GM23338 (cell line): Measurements from ENCODE around the gene ASB2. TPM values are rescaled to one million over a fixed set of nuclear protein-coding genes. Genes with fewer than 3 reads are reported as not detected.

ENCODE experiments used
- ATAC-seq: fragments of 200-7000 bp; cut with Tn5 transposase; 3 replicates; pipeline ENCODE4 v1.9.1; 2020
- DNase-seq: peaks from one replicate; pipeline ENCODE4 v3.0.0-alpha.2; 2015; ENCODE audit warnings: low spot score
- H2AFZ ChIP-seq: fragments of 200-600 bp; sonication (generic); 2 replicates; pipeline ENCODE4 v1.8.0; 2016; ENCODE audit warnings: antibody characterized with exemption, mild to moderate bottlenecking, moderate library complexity
- H3F3A ChIP-seq: fragments of 200-600 bp; sonication (generic); replicated peaks from 2 replicates; pipeline ENCODE4 v1.8.0; 2017; ENCODE audit warnings: antibody characterized with exemption, mixed run types, low read depth
- H3K27ac ChIP-seq: fragments of 200-600 bp; sonication (generic); 2 replicates; pipeline ENCODE4 v1.6.1; 2016; ENCODE audit warnings: low read depth
- H3K27me3 ChIP-seq: fragments of 200-600 bp; sonication (generic); 2 replicates; pipeline ENCODE4 v1.8.0; 2016; ENCODE audit warnings: mild to moderate bottlenecking, mixed run types, moderate library complexity; ENCODE audit not compliant: insufficient read depth
- H3K36me3 ChIP-seq: fragments of 200-600 bp; sonication (generic); 2 replicates; pipeline ENCODE4 v1.8.0; 2016; ENCODE audit warnings: mild to moderate bottlenecking; ENCODE audit not compliant: insufficient read depth
- H3K4me1 ChIP-seq: fragments of 200-600 bp; sonication (generic); 2 replicates; pipeline ENCODE4 v1.8.0; 2016; ENCODE audit warnings: mild to moderate bottlenecking, moderate library complexity; ENCODE audit not compliant: insufficient read depth
- H3K4me2 ChIP-seq: fragments of 200-600 bp; sonication (generic); 2 replicates; pipeline ENCODE4 v1.7.1; 2017; ENCODE audit warnings: mixed run types
- H3K4me3 ChIP-seq: fragments of 200-600 bp; sonication (generic); 2 replicates; pipeline ENCODE4 v1.6.1; 2016; ENCODE audit warnings: mixed run types
- H3K79me2 ChIP-seq: fragments of 200-600 bp; sonication (generic); replicated peaks from 2 replicates; pipeline ENCODE4 v1.8.0; 2017; ENCODE audit warnings: mild to moderate bottlenecking; ENCODE audit not compliant: insufficient read depth
- H3K9me2 ChIP-seq: fragments of 200-600 bp; sonication (generic); 2 replicates; pipeline ENCODE4 v1.8.0; 2017; ENCODE audit not compliant: insufficient read depth
- H4K20me1 ChIP-seq: fragments of 200-600 bp; sonication (generic); replicated peaks from 2 replicates; pipeline ENCODE4 v1.8.0; 2017; ENCODE audit warnings: mild to moderate bottlenecking; ENCODE audit not compliant: insufficient read depth
- H3K27ac Mint-ChIP-seq: 2 replicates; pipeline ENCODE4 v1.8.0; 2020; ENCODE audit warnings: inconsistent platforms, mild to moderate bottlenecking, moderate library complexity, mixed read lengths
- H3K27me3 Mint-ChIP-seq: 3 replicates; pipeline ENCODE4 v1.8.0; 2022; ENCODE audit warnings: low read depth, mild to moderate bottlenecking, moderate library complexity, mixed read lengths, inconsistent platforms; ENCODE audit not compliant: insufficient read depth, poor library complexity
- H3K36me3 Mint-ChIP-seq: 3 replicates; pipeline ENCODE4 v1.8.0; 2021; ENCODE audit warnings: low read depth, mild to moderate bottlenecking, inconsistent platforms, moderate library complexity, mixed read lengths
- H3K4me1 Mint-ChIP-seq: 3 replicates; pipeline ENCODE4 v1.8.0; 2020; ENCODE audit warnings: mild to moderate bottlenecking, inconsistent platforms, mixed read lengths
- H3K4me3 Mint-ChIP-seq: 3 replicates; pipeline ENCODE4 v1.8.0; 2021; ENCODE audit warnings: moderate library complexity, mild to moderate bottlenecking, inconsistent platforms, mixed read lengths
- H3K9me3 Mint-ChIP-seq: 3 replicates; pipeline ENCODE4 v1.8.0; 2020; ENCODE audit warnings: moderate library complexity, mild to moderate bottlenecking, inconsistent platforms, mixed read lengths
- CREB1 ChIP-seq: fragments of 250-450 bp; sonication (Bioruptor Pico); IDR thresholded peaks from 2 replicates; pipeline ENCODE4 v1.5.0; 2020; ENCODE audit warnings: low read depth, mild to moderate bottlenecking, moderate library complexity
- CTCF ChIP-seq, 2 experiments: fragments of 200-600 bp in 1 of 2; sonication (generic) in 1 of 2; conservative IDR thresholded peaks; 2 replicates each; pipeline versions ENCODE4 v1.5.1 to v1.6.1; 2016 to 2017; ENCODE audit warnings: antibody characterized with exemption in 2 of 2, low read depth in 2 of 2, mild to moderate bottlenecking in 2 of 2, moderate library complexity in 1 of 2
- ETS1 ChIP-seq: IDR thresholded peaks from 2 replicates; pipeline ENCODE4 v1.6.1; 2016; ENCODE audit warnings: antibody characterized with exemption
- EZH2 ChIP-seq: fragments of 200-600 bp; sonication (generic); IDR thresholded peaks from one replicate; pipeline ENCODE4 v1.8.0; 2017; ENCODE audit warnings: antibody characterized with exemption, mild to moderate bottlenecking, low read depth; ENCODE audit not compliant: unreplicated experiment
- EZH2phosphoT487 ChIP-seq: fragments of 200-600 bp; sonication (generic); IDR thresholded peaks from one replicate; pipeline ENCODE4 v1.8.1; 2018; ENCODE audit warnings: antibody characterized with exemption; ENCODE audit not compliant: unreplicated experiment
- JUNB ChIP-seq: IDR thresholded peaks from one replicate; pipeline ENCODE4 v1.6.1; 2016; ENCODE audit warnings: antibody characterized with exemption; ENCODE audit not compliant: unreplicated experiment
- NANOG ChIP-seq: IDR thresholded peaks from 2 replicates; pipeline ENCODE4 v1.6.1; 2016; ENCODE audit warnings: antibody characterized with exemption, borderline replicate concordance
- POLR2AphosphoS5 ChIP-seq: IDR thresholded peaks from 2 replicates; pipeline ENCODE4 v1.6.1; 2016; ENCODE audit warnings: antibody characterized with exemption, low read depth
- REST ChIP-seq: IDR thresholded peaks from one replicate; pipeline ENCODE4 v1.6.1; 2018; ENCODE audit warnings: antibody characterized with exemption; ENCODE audit not compliant: unreplicated experiment
- STAT1 ChIP-seq: IDR thresholded peaks from one replicate; pipeline ENCODE4 v1.6.1; 2016; ENCODE audit warnings: antibody characterized with exemption; ENCODE audit not compliant: unreplicated experiment
- ZNF114 ChIP-seq: fragments of 250-450 bp; sonication (Bioruptor Pico); IDR thresholded peaks from 2 replicates; pipeline ENCODE4 v1.5.0; 2020; ENCODE audit warnings: mild to moderate bottlenecking, moderate library complexity
- ZNF331 ChIP-seq: fragments of 250-450 bp; sonication (Bioruptor Pico); IDR thresholded peaks from 2 replicates; pipeline ENCODE4 v1.5.0; 2020; ENCODE audit warnings: low read depth, mild to moderate bottlenecking, moderate library complexity
- ZNF462 ChIP-seq: fragments of 250-450 bp; sonication (Bioruptor Pico); IDR thresholded peaks from 2 replicates; pipeline ENCODE4 v1.5.0; 2020; ENCODE audit warnings: mild to moderate bottlenecking, moderate library complexity
- polyA plus RNA-seq: library from polyadenylated mRNA; unstranded; fragments of >200 nt; fragmentation: Nextera tagmentation; extraction: Ambion mirVana; gene quantifications from 2 replicates; pipeline ENCODE4 v1.2.1, GENCODE V29; 2016
- total RNA-seq: library from RNA; depleted of rRNA; stranded (reverse); fragments of >200 nt; shearing (Covaris generic); gene quantifications from 2 replicates; pipeline ENCODE4 v1.2.3, GENCODE V29; 2014

The ASB2 gene
- total and polyA plus RNA-seq, 2 experiments from 2014 or later, result 1.2 to 1.7 TPM

GRCh38 chr14:93929657-93930056 lies 46.7 kb downstream of the ASB2 start:
- Histone ChIP-seq H3K4me1 (no peaks in the 10 kb centered on the region), H3K27ac (no peak overlapping the region), H2AFZ (no peak overlapping the region), H3F3A (no peaks in the 10 kb centered on the region), H3K4me3 (no peak overlapping the region), H3K36me3 (no peaks in the 10 kb centered on the region), H3K79me2 (no peaks in the 10 kb centered on the region), H3K9me2 (no peaks in the 10 kb centered on the region), H3K4me2 (no peak overlapping the region), H3K27me3 (no peaks in the 10 kb centered on the region), H4K20me1 (no peaks in the 10 kb centered on the region)
- Mint-ChIP-seq H3K4me1 (no peaks in the 10 kb centered on the region; the same call in 2 of the 3 replicates), H3K27ac (no peak overlapping the region), H3K9me3 (no peaks in the 10 kb centered on the region), H3K27me3 (peaks cover 12% of the 10 kb centered on the region), H3K36me3 (no peaks in the 10 kb centered on the region; the same call in 2 of the 3 replicates), H3K4me3 (no peak overlapping the region; the same call in 2 of the 3 replicates)
- ATAC-seq (no peak), DNase-seq (no peak)
- TF ChIP-seq JUNB (no peak), EZH2 (no peak), ZNF462 (no peak), ZNF331 (CRISPR knock-in tag) (no peak), EZH2phosphoT487 (no peak), POLR2AphosphoS5 (no peak), CTCF (conservative IDR thresholded peaks at IDR 0.05; ENCODE audit: low read depth in 2 of 2) (no peak), ZNF114 (CRISPR knock-in tag) (no peak), NANOG (no peak), CREB1 (no peak), REST (no peak), STAT1 (no peak), ETS1 (no peak)
